HG03108 (cell line): ENCODE measurements around the gene ZSCAN12.

Source experiments
- ATAC-seq: cut with Tn5 transposase; IDR thresholded peaks from one replicate; pipeline ENCODE4 v1.9.1; 2021; ENCODE audit warnings: moderate library complexity; ENCODE audit not compliant: unreplicated experiment

The ZSCAN12 gene

DNA sequence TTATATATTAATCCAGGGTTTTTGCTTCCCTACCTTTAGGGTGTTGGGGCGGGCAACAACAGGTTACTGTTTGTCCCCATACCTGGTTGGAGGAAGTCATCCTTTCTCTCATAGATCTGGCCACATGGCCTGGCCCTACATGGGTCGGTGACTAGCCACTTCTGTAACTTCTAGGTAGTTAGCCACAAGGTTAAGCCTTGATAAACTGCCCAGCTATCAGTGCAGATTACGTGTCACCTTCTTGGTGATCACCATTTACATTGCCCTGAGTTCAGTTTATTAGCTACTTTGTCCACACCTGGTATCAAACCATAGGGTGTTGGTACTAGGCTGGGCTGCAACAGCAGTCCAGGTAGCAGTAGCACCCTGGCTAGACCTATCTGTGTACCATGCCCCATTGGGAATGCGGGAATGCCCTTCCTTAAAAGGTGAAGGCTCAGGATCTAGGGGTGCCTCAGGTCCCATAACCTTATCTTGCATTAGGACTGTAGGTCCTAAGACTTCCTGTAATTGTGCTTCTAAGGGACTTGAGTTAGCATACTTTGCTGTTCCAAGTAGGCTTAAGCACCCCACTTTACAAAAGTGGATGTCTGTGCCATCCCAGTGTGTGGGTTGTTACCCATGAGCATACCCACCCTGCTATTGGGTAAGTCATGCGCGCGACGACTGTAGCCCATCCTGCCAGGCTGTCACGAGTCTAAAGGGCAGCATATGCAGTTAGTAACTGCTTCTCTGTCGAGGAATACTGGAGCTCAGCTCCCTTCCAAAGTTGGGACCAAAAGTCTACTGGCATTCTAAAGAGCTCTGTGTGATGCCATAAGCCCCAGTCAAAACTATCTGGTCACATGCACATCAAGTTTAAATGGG, 44.6 kb downstream of the ZSCAN12 start:
- ATAC-seq, result no peak

- no peak for ATAC-seq
Observed at GRCh38 chr6:28353981-28354676, 45.4 kb downstream of the ZSCAN12 start.

- ATAC-seq, result no peak
Observed at GRCh38 chr6:28353356-28353755, 46.2 kb downstream of the ZSCAN12 start.

DNA sequence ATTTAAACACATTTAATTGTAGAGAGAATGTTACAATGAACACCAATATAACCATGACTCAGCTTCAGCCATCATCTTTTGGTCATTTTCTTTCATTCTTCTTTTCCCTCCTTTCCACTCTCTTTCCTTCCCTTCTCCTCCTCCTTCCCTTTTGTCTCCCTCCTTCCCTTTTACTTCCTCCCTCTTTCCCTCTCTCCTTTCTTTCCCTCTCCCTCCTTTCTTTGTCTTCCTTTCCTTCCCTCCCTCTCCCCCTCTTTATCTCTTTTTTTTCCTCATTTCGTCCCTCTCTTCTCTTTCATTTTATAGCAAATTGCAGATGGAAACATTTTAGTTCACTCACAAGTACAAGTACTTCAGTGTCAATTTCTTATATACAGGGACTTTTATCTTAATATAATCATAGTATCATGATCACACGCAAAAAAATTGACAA, 48.0 kb downstream of the ZSCAN12 start:
- no peak for ATAC-seq

GRCh38 chr6:28351087-28351486, 48.5 kb downstream of the ZSCAN12 start:
- ATAC-seq, result no peak

- peak; percentile 94 for ATAC-seq
Observed at GRCh38 chr6:28349892-28350737, 49.4 kb downstream of the ZSCAN12 start, which contains the start of gene ZKSCAN3. Gene ZKSCAN3, plus strand, starts transcription at chr6:28349947. Its CDS starts 9,640 bp downstream, at chr6:28359587.

DNA sequence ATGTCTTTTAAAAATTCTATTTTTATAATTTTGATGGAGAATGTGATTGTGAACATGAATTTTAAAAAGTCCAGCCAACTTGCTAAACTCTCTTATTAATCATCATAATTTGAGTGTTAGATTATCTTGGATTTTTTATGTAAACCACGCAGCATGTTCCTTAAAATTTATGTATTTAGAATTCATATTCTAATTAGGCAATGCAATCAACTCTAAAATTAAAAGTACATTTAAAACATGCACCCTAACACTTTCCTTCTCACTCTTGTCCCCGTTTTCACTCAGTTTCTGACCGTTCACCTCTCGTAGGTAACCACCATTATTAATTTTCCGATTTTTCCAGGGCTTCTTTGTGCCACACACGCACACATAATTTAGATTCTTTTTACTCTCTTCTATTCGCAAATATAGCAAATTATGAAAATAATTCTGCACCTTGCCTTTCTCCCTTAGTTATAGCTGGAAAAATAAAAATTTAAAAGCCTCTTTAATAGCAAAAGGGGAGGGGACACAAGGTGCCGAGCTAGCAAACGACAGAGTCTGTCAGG, 50.1 kb downstream of the ZSCAN12 start:
- no peak for ATAC-seq

- ATAC-seq, result no peak
Observed at GRCh38 chr6:28347119-28347518, 52.4 kb downstream of the ZSCAN12 start.

GRCh38 chr6:28345201-28345600, 54.3 kb downstream of the ZSCAN12 start:
- ATAC-seq, result no peak

GRCh38 chr6:28343898-28344677, 55.5 kb downstream of the ZSCAN12 start:
- no peak for ATAC-seq

DNA sequence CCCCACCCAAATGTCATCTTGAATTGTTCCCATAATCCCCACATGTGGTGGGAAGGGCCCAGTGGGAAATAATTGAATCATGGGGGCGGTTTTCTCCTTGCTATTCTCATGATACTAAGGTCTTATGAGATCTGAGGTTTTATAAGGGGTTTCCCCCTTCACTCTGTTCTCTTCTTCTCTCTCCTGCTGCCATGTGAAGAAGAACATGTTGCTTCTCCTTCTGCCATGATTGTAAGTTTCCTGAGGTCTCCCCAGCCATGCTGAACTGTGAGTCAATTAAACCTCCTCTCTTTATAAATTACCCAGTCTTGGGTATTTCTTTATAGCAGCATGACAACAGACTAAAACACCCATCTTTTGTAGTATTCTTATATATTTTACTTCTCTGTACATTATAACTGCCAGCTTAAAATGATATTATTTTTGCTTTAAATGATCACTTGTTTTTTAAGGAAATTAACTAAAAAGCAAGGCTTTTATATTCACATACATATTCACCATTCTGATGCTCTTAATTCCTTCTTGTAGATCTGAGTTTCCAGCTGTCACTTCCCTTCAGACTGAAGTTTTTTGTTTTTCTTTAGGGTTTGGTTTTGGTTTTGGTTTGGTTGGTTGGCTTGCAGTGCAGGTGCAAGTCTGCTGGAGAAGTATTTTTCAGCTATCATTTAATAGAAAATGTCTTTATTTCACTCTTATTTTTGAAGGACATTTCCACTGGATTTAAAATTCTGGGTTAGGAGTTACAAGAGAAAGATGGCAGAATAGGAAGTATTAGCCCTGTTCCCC, 59.0 kb downstream of the ZSCAN12 start:
- no peak for ATAC-seq

DNA sequence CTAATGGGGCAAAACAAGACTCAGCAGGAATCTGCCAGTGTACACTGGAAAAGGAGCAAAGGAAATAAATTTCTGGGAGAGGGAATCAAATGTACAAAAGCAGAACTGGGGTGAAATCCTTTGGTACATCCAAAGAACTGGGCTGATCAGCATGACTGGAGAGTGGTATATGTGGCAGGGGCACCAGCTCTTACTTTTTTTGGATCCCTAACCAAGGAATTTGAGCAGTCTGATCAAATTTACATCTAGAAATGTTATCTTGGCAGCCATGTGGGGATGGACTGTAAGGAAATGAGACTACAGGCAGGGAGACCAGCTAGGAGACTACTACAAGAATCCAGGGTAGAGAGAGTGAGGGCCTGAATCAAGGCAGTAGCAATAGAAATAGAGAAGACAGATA, 62.4 kb downstream of the ZSCAN12 start:
- no peak for ATAC-seq

DNA sequence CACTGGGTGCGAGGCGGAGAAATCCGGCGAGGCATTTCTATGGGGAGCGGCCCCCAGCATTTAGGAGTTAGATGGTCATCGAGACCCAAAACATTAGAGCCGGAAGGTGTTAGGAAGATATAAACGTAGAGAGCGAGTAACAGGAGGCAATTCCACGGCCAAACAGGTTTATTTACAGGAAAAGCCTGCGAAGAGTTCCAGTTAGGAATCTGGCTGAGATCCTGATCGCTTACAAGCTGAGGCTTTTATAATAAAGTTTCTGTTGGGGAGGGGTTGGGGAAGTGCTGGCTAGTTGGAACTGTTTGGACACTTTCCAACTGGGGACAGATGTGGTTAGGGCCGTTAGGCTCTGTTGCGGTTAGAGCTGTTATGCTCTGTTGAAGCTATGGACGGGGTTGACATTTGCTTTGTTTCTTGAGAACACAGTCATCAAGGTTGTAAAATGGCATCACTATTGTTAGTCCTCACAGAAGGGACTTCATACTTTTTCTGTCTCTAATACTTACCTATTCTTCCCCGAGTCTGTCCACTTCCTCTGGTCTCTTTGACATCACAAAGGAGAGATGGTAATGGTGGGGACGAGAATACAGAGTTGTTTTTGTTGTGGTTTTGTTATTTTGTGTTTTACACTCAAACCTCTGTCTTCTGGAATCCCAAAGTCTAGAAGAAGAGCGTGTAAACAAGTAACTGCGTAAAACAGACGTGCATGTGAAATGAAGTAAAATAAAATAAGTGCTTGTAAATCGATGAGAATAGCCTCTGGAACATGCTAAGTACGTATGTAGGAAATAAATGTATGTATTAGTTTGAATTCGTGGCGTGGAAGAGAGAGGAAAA, 63.0 kb downstream of the ZSCAN12 start:
- no peak for ATAC-seq

DNA sequence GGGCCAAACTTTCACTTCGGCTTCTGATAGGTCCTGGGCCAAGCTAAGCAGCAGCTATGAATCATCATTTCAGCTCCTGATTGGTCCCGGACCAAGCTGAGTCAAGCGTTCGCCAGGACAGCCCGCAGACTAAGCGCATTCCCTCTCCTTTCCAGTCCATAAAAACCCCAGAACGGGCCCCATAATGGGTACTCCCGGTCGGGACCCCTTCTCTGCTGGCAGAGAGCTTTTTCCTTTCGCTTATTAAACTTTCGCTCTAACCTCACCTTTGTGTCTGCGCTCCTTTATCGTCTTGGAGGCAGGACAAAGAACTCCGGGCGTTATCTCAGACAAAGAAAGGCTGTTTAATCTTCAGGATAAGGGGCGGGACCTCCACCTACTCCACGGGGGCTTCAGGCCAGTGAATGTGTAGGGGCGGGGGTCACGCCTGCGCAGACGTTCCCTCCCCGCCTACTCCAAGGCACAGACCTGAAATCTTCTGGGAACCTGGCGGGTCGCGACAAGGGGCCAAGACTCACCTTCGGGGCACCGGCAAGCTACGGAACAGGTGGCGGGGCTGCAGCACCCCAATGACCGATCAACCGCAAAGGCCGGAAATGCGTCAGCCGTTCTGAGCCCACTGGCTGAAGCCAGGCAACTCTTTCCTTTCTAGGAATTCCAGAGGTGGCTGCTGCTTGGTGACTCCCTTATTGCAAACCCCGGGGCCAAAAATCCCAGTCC, 63.8 kb downstream of the ZSCAN12 start, which contains the start of gene ZSCAN31:
Gene ZSCAN31 (minus strand): TSS at position 585 of the 720 bp plus-strand sequence. CDS start 6,465 bp downstream, outside the sequence.
- ATAC-seq, result peak; percentile 65

GRCh38 chr6:28335040-28335563, 64.4 kb downstream of the ZSCAN12 start:
- ATAC-seq, result no peak

- ATAC-seq, result no peak
Observed at GRCh38 chr6:28334286-28335039, 65.1 kb downstream of the ZSCAN12 start.

- no peak for ATAC-seq
Observed at GRCh38 chr6:28333599-28334018, 65.9 kb downstream of the ZSCAN12 start.
